Measurements from ENCODE around the gene SEC14L2. TPM values are rescaled to one million over a fixed set of nuclear protein-coding genes. Genes with fewer than 3 reads are reported as not detected.
A peak's percentile ranks its signal among the peaks of the same experiment; 100 is the strongest.

Gene SEC14L2
- total RNA-seq, 1 experiment from 2014 or later: 9.4 TPM

GRCh38 chr22:30423959-30424533, 27.2 kb downstream of the SEC14L2 start:
- Histone ChIP-seq H3K36me3 (ENCODE audit: control insufficient read depth, insufficient read depth, low read length) (peaks cover 1% of the 10 kb centered on the region; the same call in 1 of the 2 replicates), H3K9me3 (no peaks in the 10 kb centered on the region), H3K27me3 (replicated peaks; ENCODE audit: control insufficient read depth, insufficient read depth, low read length) (no peaks in the 10 kb centered on the region), H3K4me1 (peaks cover 41% of the 10 kb centered on the region), H3K4me3 (ENCODE audit: low read depth, low read length) (peak overlapping the region; percentile 62)
- Mint-ChIP-seq H3K9me3 (ENCODE audit: unreplicated experiment) (no peaks in the 10 kb centered on the region), H3K27ac (ENCODE audit: unreplicated experiment) (peak overlapping the region; percentile 82), H3K36me3 (ENCODE audit: insufficient read depth, unreplicated experiment) (peaks cover 28% of the 10 kb centered on the region), H3K4me3 (ENCODE audit: unreplicated experiment) (peak overlapping the region; percentile 85), H3K4me1 (ENCODE audit: low read depth, unreplicated experiment) (peaks cover 35% of the 10 kb centered on the region), H3K27me3 (ENCODE audit: insufficient read depth, unreplicated experiment) (no peaks in the 10 kb centered on the region)
- CTCF ChIA-PET: interaction anchor here (0.6 to 4.3 kb wide), 13 partner anchors 11 to 136 kb away, joined by 3 to 29 read pairs (median 6); partner anchors contain the start of genes RNF215 and SEC14L2
- intact Hi-C loops (cut with micrococcal nuclease; ENCODE audit: unreplicated experiment): loop anchor here (1.0 kb wide), 1 partner anchor 33 kb away; no protein-coding TSS in a partner anchor
- TF ChIP-seq CTCF (IDR thresholded peaks at IDR 0.05; ENCODE audit: insufficient read depth in 1 of 2, low read depth in 1 of 2, low read length in 1 of 2, severe bottlenecking in 1 of 2, unreplicated experiment in 1 of 2): no peak
- BruUV-seq (replicated peaks): no TSS peak
- POLR2A ChIA-PET: interaction anchor here (0.5 to 2.1 kb wide), 11 partner anchors 10 to 1273 kb away, joined by 3 to 19 read pairs (median 6); partner anchors contain the start of genes CCDC157, PES1, RNF215 and SEC14L2
- DNase-seq: peak; percentile 98 to 99

GRCh38 chr22:30424534-30425326, 27.9 kb downstream of the SEC14L2 start:
- H3K4me1 Mint-ChIP-seq (ENCODE audit: low read depth, unreplicated experiment): peaks cover 35% of the 10 kb centered on the region
- intact Hi-C loops (cut with micrococcal nuclease; ENCODE audit: unreplicated experiment): no loop called here
- no peak for DNase-seq
- Histone ChIP-seq H3K27me3 (replicated peaks; ENCODE audit: control insufficient read depth, insufficient read depth, low read length) (no peaks in the 10 kb centered on the region), H3K4me3 (ENCODE audit: low read depth, low read length) (peak overlapping the region; percentile 62), H3K9me3 (no peaks in the 10 kb centered on the region), H3K36me3 (ENCODE audit: control insufficient read depth, insufficient read depth, low read length) (peaks cover 1% of the 10 kb centered on the region; the same call in 1 of the 2 replicates), H3K4me1 (peaks cover 36% of the 10 kb centered on the region)
- TF ChIP-seq CTCF (IDR thresholded peaks at IDR 0.05; ENCODE audit: insufficient read depth in 1 of 2, low read depth in 1 of 2, low read length in 1 of 2, severe bottlenecking in 1 of 2, unreplicated experiment in 1 of 2): no peak
- ChIA-PET POLR2A (interaction anchor here (0.5 to 2.1 kb wide), 7 partner anchors 10 to 545 kb away, joined by 3 to 19 read pairs (median 6); partner anchors contain the start of genes CCDC157, RNF215, SEC14L2 and SF3A1), CTCF (interaction anchor here (0.6 to 4.3 kb wide), 6 partner anchors 20 to 137 kb away, joined by 3 to 29 read pairs (median 12); partner anchors contain the start of genes RNF215 and SEC14L2)
- TSS peak; percentile 5 for BruUV-seq (replicated peaks)
- H3K36me3 Mint-ChIP-seq (ENCODE audit: insufficient read depth, unreplicated experiment): peaks cover 23% of the 10 kb centered on the region
- H3K9me3 Mint-ChIP-seq (ENCODE audit: unreplicated experiment): no peaks in the 10 kb centered on the region
- no peaks in the 10 kb centered on the region for H3K27me3 Mint-ChIP-seq (ENCODE audit: insufficient read depth, unreplicated experiment)
- H3K4me3 Mint-ChIP-seq (ENCODE audit: unreplicated experiment): peak overlapping the region; percentile 85
- H3K27ac Mint-ChIP-seq (ENCODE audit: unreplicated experiment): peak overlapping the region; percentile 82

DNA sequence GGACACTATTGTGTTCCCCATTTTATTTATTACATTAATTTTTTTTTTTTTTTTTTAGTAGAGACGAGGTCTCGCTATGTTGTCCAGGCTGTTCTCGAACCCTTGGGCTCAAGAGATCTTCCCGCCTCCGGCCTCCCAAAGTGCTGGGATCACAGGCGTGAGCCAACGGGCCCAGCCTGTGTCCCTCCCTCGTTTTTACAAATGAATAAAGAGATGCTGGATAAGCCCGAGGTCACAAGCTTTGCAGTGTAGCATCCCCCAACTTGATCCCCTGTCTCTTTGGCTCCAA, 28.5 kb downstream of the SEC14L2 start:
- CTCF ChIA-PET: interaction anchor here (2.3 to 4.3 kb wide), 2 partner anchors 28 to 38 kb away, joined by 18 to 29 read pairs; partner anchors contain the start of genes RNF215 and SEC14L2
- no peaks in the 10 kb centered on the region for H3K27me3 ChIP-seq (replicated peaks; ENCODE audit: control insufficient read depth, insufficient read depth, low read length)
- no TSS peak for BruUV-seq (replicated peaks)
- no peaks in the 10 kb centered on the region for H3K9me3 ChIP-seq
- TF ChIP-seq CTCF (IDR thresholded peaks at IDR 0.05; ENCODE audit: insufficient read depth in 1 of 2, low read depth in 1 of 2, low read length in 1 of 2, severe bottlenecking in 1 of 2, unreplicated experiment in 1 of 2): no peak
- H3K4me1 Mint-ChIP-seq (ENCODE audit: low read depth, unreplicated experiment): peaks cover 32% of the 10 kb centered on the region
- POLR2A ChIA-PET: no interaction called here
- peak overlapping the region; percentile 85 for H3K4me3 Mint-ChIP-seq (ENCODE audit: unreplicated experiment)
- no peak for DNase-seq
- H3K4me1 ChIP-seq: peaks cover 32% of the 10 kb centered on the region
- no peaks in the 10 kb centered on the region for H3K27me3 Mint-ChIP-seq (ENCODE audit: insufficient read depth, unreplicated experiment)
- H3K27ac Mint-ChIP-seq (ENCODE audit: unreplicated experiment): peak overlapping the region; percentile 82
- H3K9me3 Mint-ChIP-seq (ENCODE audit: unreplicated experiment): no peaks in the 10 kb centered on the region
- intact Hi-C loops (cut with micrococcal nuclease; ENCODE audit: unreplicated experiment): no loop called here
- H3K36me3 Mint-ChIP-seq (ENCODE audit: insufficient read depth, unreplicated experiment): peaks cover 21% of the 10 kb centered on the region
- peak overlapping the region; percentile 62 for H3K4me3 ChIP-seq (ENCODE audit: low read depth, low read length)
- H3K36me3 ChIP-seq (ENCODE audit: control insufficient read depth, insufficient read depth, low read length): peaks cover 1% of the 10 kb centered on the region; the same call in 1 of the 2 replicates

Data from Caco-2 (cell line).